ENCODE results near the gene BAHCC1.
A peak's percentile ranks its signal among the peaks of the same experiment; 100 is the strongest.

The BAHCC1 gene

GRCh38 chr17:81386646-81387099, 8.6 kb upstream of the BAHCC1 start:
- DNase-seq (ENCODE audit: low spot score), result no peak

- peak; percentile 70 for DNase-seq (ENCODE audit: low spot score)
Observed at GRCh38 chr17:81387100-81388090, 7.9 kb upstream of the BAHCC1 start.

GRCh38 chr17:81388091-81388611, 7.1 kb upstream of the BAHCC1 start:
- DNase-seq (ENCODE audit: low spot score), result no peak

- no peak for DNase-seq (ENCODE audit: low spot score)
Observed at GRCh38 chr17:81388612-81389367, 6.5 kb upstream of the BAHCC1 start.

- DNase-seq (ENCODE audit: low spot score), result no peak
Observed at GRCh38 chr17:81389585-81389984, 5.7 kb upstream of the BAHCC1 start.

GRCh38 chr17:81390029-81390872, 5.0 kb upstream of the BAHCC1 start:
- no peak for DNase-seq (ENCODE audit: low spot score)

GRCh38 chr17:81390873-81391255, 4.4 kb upstream of the BAHCC1 start:
- DNase-seq (ENCODE audit: low spot score), result no peak

- no peak for DNase-seq (ENCODE audit: low spot score)
Observed at GRCh38 chr17:81391293-81391935, 3.8 kb upstream of the BAHCC1 start.

GRCh38 chr17:81391936-81392908, 3.0 kb upstream of the BAHCC1 start:
- DNase-seq (ENCODE audit: low spot score), result no peak

GRCh38 chr17:81392909-81393654, 2.2 kb upstream of the BAHCC1 start:
- no peak for DNase-seq (ENCODE audit: low spot score)

GRCh38 chr17:81393684-81394376, 1.4 kb upstream of the BAHCC1 start:
- DNase-seq (ENCODE audit: low spot score), result peak; percentile 99

- no peak for DNase-seq (ENCODE audit: low spot score)
Observed at GRCh38 chr17:81394377-81394920, 808 bp upstream of the BAHCC1 start.

- DNase-seq (ENCODE audit: low spot score), result no peak
Observed at GRCh38 chr17:81395600-81396277, 482 bp downstream of the BAHCC1 start.

GRCh38 chr17:81396278-81396721, 1.0 kb downstream of the BAHCC1 start:
- DNase-seq (ENCODE audit: low spot score), result no peak

- no peak for DNase-seq (ENCODE audit: low spot score)
Observed at GRCh38 chr17:81396722-81397313, 1.6 kb downstream of the BAHCC1 start.

- DNase-seq (ENCODE audit: low spot score), result no peak
Observed at GRCh38 chr17:81397314-81398175, 2.3 kb downstream of the BAHCC1 start.
